HG03108 (cell line): ENCODE results near the gene KRT74.

Source experiments
- ATAC-seq: cut with Tn5 transposase; IDR thresholded peaks from one replicate; pipeline ENCODE4 v1.9.1; 2021; ENCODE audit warnings: moderate library complexity; ENCODE audit not compliant: unreplicated experiment

KRT74 gene

DNA sequence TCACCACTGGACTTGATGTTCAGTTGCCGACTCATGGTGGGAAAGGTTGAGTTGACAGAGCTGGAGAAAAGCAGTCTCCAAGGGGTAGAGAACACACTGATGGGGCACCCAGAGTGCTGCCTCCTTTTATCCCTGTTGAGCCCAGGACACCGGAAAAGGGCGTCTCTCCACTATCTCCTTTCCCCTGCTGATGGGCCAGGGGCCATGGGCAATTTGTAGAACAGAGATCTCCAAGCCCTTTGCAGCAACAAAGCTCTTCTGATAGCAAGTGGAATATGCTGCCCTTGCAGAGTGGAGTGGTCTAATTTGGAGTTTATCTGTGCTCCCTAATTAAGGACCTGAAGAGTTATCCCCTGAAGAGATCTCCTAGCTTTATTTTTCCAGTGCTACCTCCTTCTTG is at the start of gene KRT74:
TSS of gene KRT74 (minus strand) at position 101 of the 400 bp plus-strand sequence. CDS start at position 35, 66 bp downstream.
- ATAC-seq, result no peak

DNA sequence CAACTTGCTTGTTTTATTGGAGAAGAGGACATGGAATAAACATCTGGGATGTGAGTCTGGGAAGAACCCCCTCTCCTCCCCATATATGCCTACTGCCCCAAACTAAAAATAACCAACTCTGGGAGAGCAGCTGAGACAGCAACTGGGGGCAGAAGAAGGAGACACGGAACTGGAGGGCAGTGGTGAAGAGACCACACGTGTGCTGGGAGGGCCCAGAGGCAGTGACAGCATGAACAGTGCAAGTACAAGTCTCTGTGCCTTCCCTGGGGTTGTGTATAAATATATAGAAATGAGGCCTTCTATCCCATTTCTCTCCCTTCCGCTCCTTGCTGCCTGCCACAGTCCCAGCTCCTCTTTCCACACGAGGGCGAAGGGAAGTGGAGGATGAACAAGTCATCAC is 48.7 kb upstream of the KRT74 start:
- ATAC-seq, result no peak

DNA sequence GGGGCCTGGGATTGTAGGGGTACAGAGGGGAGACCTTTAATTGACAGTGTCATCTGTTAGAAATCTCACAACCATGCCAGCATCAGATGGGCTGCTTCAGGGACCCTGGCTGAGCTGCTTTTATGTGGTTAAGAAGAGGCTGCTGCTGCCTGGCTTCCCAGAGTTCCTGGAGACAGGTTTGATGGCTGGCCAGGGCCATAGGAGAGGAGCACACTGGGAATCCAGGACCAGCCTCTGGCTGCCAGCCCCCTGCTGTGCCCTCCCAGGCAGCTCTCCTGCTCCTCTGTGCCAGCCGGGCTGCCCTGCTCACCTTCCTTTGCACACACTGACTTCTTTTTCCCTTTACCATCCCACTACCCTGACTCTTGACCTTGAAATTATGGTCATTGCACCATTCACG is 45.2 kb upstream of the KRT74 start:
- ATAC-seq, result no peak

DNA sequence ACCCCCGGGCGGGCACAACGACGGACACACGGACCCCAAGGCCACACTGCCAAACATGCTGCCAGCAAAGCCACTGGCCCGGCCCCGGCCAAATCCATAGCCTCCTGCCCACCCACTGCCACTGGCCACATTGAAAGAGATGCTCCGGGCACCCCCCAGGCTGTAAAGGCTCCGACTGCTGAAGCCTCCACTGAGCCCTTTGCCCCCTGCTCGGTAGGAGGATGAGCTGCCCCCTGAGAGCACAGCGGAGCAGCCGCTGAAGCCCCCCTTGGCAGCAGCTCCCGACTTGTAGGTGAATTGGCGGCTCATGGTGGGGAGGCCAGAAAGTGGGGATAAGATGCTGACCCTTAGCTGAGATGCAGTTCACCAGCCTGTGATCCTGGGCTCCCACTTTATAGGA is 44.6 kb upstream of the KRT74 start, which contains the start of gene KRT73:
TSS of gene KRT73 (minus strand) at position 344 of the 400 bp plus-strand sequence. CDS start at position 309, 35 bp downstream.
- ATAC-seq, result no peak

DNA sequence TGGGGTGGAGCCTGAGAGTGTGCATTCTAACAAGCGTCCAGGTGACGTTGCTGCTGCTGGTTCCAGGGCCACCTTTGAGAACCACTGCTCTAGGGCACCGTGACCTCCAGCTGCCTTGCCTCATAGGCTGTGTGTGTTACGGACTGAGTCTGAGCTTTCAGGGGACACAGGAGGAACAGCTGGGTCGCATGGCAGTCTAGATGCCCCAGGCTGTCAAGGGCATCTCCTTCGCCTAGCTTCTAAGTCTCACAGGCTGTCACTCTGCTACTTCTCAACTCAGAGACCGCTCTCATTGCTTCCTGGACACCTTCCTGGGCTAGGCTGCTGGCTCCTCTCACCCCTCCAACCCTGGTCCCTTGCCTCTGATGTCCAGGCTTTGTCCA is 43.8 kb upstream of the KRT74 start:
- ATAC-seq, result no peak

DNA sequence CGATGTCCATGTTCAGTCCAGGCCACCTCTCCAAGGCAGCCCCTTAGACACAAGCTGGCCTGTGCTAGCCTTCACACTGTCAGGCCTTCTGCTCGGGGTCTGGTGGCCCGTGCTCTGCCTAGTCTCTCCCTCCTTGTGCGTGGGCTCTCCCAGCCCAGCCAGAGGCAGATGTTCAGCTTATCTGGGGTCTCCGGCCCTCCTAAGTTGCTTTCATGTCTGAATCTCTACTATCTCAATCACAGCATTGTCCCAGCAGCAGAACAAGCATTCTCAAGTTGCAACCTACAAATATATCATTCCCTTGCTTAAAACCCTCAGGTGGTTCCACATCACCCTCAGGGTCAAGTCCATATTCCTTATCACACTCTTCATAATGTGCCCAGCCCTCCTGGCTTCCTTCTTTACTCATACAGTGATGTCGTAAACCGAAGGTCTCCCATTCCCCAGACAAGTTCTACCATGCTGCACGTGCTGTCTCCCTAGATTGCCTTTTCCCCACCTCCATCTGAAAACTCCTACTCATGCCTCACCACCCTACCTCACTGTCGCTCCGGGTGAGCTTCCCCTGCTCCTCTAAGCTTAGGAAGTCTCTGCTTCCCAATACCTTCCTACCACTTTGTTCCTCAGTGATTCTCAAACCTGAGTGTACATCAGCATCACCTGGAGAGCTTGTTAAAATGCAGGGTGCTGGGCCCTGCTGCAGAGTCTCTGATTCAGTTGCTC is 43.2 kb upstream of the KRT74 start:
- no peak for ATAC-seq

DNA sequence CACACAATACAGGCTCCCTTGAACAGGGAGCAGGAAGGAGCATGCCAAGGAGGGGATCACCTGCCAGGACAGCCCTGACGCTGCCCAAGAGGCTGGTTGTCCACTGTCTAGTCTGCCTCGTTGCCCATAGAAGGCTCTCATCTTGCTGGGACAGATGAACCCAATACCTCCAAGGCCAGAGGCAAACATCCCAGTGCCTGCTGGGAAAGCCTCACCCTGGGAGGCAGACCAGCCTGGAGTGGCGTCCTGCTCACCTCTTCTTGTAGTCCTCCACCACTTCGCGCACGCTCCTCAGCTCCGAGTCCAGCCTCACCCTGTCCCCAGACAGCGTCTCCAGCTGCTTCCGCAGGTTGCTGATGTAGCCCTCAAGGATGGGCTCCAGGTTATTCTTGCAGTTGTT is 42.3 kb upstream of the KRT74 start:
- ATAC-seq, result no peak

DNA sequence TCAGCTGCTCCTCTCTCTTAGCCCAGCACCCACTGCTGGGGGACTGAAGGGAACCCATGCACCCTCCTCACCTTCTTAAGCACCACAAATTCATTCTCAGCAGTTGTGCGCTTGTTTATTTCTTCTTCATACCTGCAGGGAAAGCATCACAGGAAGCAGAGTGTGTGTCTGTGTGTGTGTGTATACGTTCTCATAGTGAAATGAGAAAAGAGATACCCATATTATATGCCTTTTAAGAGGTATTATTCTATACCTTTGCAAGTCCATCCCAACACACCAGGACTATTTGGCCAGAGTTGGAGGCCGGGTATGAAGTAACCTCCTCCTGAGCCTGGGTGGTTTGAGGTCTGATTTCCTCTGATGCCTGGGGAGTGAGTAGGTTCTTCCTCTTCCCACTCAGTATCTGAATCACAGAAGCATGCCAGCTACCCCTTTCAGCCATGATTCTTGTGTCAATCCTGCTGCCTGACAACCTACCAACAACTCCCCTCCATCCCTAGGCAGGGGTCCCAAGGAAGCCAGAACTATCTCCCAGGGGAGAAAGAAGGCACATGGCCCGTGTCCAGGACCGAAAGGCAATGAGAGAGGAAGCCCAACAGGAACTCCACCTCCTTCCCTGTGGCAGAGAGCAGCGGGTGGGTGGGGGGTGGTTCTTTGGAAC is 41.7 kb upstream of the KRT74 start:
- ATAC-seq, result no peak

DNA sequence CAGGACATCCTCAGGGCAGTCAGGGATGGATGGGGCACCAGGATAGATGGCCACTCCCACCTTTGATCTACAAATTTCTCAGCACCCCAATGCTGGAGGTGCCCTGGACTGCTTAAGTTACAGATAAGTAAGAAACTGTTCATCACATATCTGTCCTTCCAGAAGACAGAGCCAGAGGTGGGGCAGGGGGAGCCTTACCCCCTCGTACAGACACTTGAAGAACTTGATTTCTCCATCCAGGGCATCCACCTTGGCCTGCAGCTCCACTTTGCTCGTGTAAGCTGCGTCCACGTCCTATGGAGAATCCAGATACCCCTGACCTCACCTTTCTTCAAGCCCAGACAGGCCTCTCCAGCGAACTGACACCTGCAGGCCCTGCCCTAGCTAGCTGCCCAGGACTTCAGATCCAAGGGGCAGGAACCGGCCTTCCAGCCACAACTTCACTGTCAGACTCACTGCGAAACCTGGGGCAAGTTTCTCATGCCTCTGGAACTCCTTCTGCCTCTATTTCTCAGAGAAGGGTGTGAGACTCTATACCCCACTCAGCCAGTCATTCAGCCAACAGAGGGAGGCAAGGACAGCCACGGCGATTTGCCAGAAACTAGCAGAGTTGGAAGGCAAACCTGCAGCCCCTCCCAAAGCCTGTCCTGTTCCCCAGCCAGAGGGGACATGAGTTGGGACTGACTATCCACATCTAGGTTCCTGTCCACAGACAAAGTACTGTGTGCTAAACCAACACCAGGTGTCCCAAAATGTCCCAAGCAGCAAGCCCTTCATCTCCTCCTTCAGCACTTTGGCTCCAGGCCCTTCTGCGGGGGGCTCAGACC is 41.0 kb upstream of the KRT74 start:
- no peak for ATAC-seq

DNA sequence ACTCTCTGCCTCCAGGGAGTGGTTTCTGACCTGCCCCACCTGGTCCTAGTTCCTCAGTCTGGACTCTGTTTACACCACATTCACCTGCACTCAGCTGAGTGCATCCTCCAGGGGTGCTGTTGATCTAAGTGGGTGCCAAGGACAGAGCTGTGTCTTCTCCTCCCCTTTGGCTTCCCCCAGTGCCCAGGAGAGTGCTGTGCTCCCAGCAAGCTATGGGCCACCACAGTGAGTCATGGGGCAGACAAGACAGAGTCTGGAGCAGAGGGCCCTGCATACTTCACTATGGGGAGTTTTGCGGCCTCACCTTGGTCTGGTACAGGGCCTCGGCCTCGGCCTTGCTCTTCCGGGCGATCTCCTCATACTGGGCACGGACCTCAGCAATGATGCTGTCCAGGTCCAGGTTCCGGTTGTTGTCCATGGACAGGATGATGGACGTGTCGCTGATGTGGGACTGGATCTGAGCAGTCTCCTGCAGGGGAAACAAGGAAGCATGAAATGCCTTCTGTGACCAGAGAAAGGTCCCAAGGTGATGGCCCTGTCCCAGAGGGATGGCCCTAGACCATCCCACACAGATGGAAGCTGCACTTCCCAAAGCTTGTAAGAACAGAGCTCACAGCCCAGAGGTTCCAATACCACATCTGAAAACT is 39.9 kb upstream of the KRT74 start:
- no peak for ATAC-seq

DNA sequence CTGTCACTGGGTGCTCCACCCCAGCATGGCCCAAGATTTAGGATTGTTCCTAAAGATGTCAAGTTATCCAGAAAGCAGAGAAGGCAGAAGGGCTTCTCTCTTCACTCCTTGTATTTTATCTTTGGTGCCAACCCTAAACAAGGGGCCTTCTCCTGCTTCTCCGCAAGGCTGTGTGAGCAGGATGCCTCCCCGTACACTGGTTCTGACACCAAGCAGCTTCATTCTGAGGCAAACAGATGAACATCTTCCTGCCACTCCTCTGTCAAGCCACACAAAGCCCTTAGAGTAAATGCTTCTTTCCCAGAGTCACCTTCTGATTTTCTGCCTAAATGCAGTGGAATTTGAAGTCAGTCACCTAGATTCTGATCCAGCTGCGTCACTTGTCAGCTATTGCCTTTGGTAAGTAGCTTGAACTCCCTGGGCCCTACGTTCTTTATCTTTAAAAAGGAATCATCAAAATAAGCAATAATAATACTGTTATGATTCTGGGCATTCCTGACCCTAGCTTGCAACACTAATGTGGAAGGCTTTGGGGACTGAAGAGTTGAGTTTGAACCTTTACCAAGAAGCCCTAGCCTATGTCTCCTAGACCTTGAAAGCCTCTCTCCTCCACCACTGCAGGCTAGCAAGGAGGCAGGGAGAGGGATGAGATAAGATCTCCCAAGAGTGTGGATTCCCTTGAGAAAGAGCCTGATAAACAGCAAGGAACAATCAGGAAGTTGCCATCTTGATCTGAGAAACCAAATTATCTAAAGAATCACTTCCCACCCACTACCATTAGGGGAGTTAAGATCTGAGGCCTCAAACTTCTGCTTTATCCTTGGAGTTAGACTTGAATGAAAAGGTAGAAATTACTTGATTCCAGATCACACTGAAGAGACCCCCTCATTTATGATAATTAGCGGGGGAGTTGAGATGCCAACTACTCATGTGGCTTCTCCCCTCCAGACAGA is 39.1 kb upstream of the KRT74 start:
- no peak for ATAC-seq

DNA sequence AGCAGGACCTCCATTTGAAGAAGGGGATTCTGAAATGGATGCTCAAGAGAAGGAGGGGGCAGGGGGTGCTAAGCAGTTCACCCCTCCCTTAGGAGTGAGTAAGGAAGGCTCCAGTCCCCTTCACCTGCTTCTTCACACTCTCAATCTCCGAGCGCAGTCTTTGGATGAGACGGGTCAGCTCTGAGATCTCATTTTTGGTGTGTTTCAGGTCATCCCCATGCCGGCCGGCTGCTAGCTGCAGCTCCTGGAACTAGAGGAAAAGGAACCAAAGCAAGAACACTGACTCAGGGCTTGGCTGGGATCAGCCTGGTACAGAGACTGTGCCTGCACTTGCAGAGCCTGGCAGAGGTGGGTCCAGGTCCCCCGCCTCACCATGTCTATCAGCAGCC is 37.4 kb upstream of the KRT74 start:
- ATAC-seq, result no peak

DNA sequence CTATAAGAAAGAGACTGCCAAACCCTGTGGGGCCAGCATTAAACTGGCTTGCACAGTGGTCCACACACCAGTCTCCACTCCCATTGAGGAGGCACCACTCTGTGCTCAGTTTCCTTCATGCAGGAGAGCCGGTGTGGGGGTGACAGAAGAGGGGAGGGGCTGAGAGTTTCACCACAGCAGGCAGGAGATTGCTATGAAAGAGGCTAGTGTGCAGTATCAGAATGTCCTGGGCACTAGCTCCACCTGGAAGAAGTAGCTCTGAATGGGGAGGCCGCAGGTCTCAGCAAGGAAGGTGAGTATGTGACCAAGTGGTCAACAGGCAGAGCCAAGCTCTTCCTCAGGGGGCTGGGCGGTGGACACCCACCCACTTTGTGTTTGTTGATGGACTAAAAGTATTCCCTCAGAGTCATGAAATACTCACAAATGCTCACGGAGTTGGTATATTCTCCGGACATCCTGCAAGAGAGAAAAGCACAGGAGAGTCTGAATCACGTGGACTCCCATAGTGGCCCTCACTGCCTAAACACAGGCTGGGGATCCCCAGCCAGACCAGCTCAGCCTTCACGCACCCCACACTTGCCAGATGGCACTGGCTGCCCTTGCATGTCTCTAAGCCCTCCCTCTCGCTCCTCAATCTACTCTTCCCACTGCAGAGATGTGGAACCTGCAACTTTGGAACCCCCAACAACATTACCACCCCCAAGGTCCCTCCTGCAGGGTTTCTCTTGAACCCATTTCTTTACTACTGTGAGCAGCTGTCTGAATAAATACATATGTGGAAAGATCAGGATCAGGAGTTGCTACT is 35.4 kb upstream of the KRT74 start:
- ATAC-seq, result no peak

DNA sequence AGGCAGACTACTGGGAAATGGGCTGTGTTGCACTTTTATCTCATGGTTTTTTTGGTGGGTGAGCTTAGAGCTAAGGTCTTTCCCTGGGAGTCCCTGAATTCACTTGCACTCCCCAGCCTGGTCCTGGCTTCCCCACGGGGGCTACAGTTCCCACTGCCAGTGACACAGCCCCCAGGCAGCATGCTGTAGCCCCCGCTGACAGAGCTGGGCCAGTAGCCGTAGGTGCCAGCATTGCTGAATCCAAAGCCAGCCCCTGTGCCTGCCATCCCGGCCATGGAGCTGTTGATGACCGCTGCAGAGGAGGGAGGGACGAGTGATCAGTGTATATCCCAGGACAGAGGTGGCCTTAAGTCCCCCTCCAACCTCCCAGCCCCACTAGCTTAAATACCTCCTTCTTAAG is 34.5 kb upstream of the KRT74 start:
- ATAC-seq, result no peak

DNA sequence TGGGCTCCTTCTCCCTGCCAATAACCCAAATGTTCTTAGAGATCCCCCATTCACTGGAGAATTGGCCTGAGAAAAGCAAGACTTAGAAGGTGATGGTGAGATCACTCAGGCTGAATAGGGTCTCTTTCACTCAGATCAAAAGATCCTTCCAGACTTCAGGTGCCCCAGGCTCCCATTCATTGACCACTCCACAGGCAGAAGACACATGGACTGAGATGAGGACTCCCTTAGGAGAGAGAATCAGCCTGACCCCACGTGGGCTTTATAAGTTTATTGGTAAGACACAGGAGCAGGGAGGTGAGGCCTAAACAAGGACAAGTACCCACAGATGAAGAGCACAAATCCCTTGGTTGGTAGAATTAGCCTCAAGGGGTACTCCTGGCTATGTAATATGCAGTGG is 33.7 kb upstream of the KRT74 start:
- ATAC-seq, result no peak

DNA sequence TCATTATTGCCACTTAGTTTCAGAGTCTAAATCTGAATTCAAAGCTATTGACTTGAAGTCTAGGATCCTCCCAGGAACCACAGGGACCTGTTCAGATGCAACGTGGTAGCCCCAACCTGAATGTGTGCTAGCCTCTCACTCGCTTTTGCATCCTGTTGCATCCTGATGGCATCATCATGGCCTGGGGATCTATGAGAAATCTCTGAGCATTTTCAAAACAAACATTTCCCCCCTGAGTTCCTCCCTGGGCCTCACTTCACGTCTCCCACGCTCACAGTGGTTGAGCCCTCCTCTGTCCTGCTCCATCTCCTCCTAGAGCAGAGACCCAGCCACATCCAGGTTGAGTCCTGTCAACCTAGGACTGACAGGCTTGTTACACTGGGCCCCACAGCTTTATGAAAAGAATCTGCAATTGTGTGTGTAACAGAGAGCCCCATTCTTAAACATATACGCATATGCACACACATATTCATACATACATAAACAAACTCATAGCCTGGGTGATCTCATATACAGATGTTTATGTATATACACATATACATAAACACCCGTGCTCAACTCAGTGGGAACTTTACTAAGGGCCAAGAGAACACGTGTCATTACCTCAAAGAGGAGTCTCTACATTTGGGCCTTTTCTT is 33.1 kb upstream of the KRT74 start:
- ATAC-seq, result no peak

DNA sequence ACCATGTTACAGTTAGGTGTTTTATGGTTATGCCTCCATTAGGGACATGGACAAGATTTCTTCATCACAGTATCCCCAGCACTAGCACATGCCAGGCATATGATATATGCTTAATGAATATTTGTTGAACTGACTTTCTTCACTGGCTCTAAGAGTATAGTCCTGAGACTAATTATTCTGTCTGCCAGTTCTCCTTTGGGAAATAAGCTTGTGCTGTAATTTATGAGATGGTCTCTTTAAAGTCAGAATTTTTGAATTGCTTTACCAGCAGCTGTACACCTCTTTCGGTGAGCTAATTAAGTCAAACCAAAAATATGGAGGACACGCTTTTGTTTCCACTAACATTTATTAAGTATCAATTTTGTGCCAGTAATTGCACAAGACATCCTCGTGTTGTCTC is 32.5 kb upstream of the KRT74 start:
- ATAC-seq, result no peak

DNA sequence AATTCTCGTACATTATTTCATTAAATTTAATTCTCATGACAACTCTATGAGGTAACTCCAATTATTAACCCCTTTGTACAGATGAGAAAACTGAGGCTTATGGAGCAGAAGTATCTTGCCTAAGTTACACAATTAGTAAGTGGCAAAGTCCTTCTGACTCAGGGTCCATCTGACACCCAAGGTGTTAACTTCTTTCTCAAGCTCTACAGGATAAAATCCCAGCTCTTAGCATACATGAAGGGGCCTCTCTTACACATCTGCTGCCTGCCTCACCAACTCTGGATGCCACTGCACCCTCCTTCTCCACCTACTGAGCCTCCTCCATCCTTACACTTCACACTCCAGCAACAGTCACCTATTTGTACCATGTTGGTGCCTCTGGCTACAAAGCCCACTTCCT is 31.9 kb upstream of the KRT74 start:
- no peak for ATAC-seq

DNA sequence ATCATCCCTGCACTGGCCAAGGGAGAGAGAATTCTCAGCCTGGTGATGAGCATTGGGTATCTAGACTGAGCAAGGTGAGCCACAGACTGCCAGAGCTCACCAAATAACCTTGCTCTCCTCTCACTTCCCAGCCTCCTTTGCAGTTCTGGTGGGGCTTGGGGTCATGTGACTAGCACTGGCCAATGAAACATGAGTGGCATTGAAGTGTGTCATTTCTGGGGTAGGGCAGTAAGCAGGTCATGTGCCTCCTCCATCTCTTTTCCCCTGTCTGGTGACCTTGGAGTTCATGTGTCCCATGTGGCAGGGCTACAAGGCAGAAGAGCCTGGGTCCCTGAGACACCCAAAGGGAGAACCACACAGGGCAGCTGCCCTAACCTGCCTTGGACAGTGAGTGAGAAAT is 31.2 kb upstream of the KRT74 start:
- ATAC-seq, result no peak
